ENCODE data around the gene CALD1.

- TF ChIP-seq CTCF (IDR thresholded peaks at IDR 0.05) (no peak), EZH2 (IDR thresholded peaks at IDR 0.05) (no peak)
Observed at GRCh38 chr7:134771111-134771510, 8.3 kb upstream of the CALD1 start.

Measured in neural progenitor cell (in vitro differentiated cells).